Chondrocyte (in vitro differentiated cells): Measurements from ENCODE around the gene CEP350. TPM values are rescaled to one million over a fixed set of nuclear protein-coding genes. Genes with fewer than 3 reads are reported as not detected.

Source experiments
- DNase-seq: peaks from one replicate; pipeline ENCODE4 v3.0.0; 2021; ENCODE audit warnings: mixed read lengths, low spot score
- H3K27ac Mint-ChIP-seq: one replicate; pipeline ENCODE4 v1.8.0; 2021; ENCODE audit warnings: mild to moderate bottlenecking, moderate library complexity, mixed read lengths; ENCODE audit not compliant: unreplicated experiment
- H3K27me3 Mint-ChIP-seq: 2 replicates; pipeline ENCODE4 v1.8.0; 2021; ENCODE audit warnings: low read depth, mixed read lengths
- H3K36me3 Mint-ChIP-seq: 2 replicates; pipeline ENCODE4 v1.8.0; 2021; ENCODE audit warnings: low read depth, mixed read lengths
- H3K4me1 Mint-ChIP-seq: 2 replicates; pipeline ENCODE4 v1.8.0; 2021; ENCODE audit warnings: low read depth, mild to moderate bottlenecking, mixed read lengths
- H3K4me3 Mint-ChIP-seq: one replicate; pipeline ENCODE4 v1.8.0; 2021; ENCODE audit warnings: mild to moderate bottlenecking, moderate library complexity, mixed read lengths; ENCODE audit not compliant: unreplicated experiment
- H3K9me3 Mint-ChIP-seq: 2 replicates; pipeline ENCODE4 v1.8.0; 2021; ENCODE audit warnings: low read depth, mixed read lengths
- CTCF ChIP-seq: fragments of 200-600 bp; sonication (generic); IDR thresholded peaks from 2 replicates; pipeline ENCODE4 v1.5.0; 2021; ENCODE audit warnings: antibody characterized with exemption, mild to moderate bottlenecking, moderate library complexity
- long read RNA-seq: library from polyadenylated mRNA; stranded (forward); transcript quantifications from one replicate; pipeline ENCODE4 v2.0.0, GENCODE V29; 2021
- total RNA-seq: library from RNA; stranded (reverse); gene quantifications from 3 replicates; pipeline ENCODE4 v1.2.1, GENCODE V29; 2021

Gene CEP350
- 34.0 to 45.0 TPM (median 36.2 TPM) in 3 replicates for total RNA-seq
- long read RNA-seq, partial matches to known transcripts, result 1 of 3 reads
- long read RNA-seq, other reads (novel, unspliced or antisense), result 2 of 3 reads

GRCh38 chr1:179954493-179955286 is at the start of gene CEP350:
CEP350 (plus strand) TSS chr1:179954810; CDS start chr1:179986182, 31,372 bp downstream.
- no peaks in the 10 kb centered on the region for H3K36me3 Mint-ChIP-seq

GRCh38 chr1:179910934-179911333 is 43.7 kb upstream of the CEP350 start:
- TF ChIP-seq CTCF, result no peak
- Mint-ChIP-seq H3K4me1 (no peaks in the 10 kb centered on the region), H3K27me3 (no peaks in the 10 kb centered on the region), H3K4me3 (no peak overlapping the region), H3K27ac (no peak overlapping the region), H3K9me3 (no peaks in the 10 kb centered on the region), H3K36me3 (peaks cover 21% of the 10 kb centered on the region)
- DNase-seq, result no peak

More at GRCh38 chr1:179954493-179955286, at the start of gene CEP350:
- no peak for TF ChIP-seq CTCF
- DNase-seq, result peak; percentile 98
- H3K27me3 Mint-ChIP-seq, result no peaks in the 10 kb centered on the region
- H3K27ac Mint-ChIP-seq, result peak within 1 kb of the TSS; percentile 90
- peaks cover 33% of the 10 kb centered on the region for H3K4me1 Mint-ChIP-seq
- H3K9me3 Mint-ChIP-seq, result no peaks in the 10 kb centered on the region
- peak within 1 kb of the TSS; percentile 90 for H3K4me3 Mint-ChIP-seq

GRCh38 chr1:179911812-179912211 is 42.8 kb upstream of the CEP350 start:
- TF ChIP-seq CTCF, result no peak
- Mint-ChIP-seq H3K4me3 (no peak overlapping the region), H3K9me3 (no peaks in the 10 kb centered on the region), H3K36me3 (peaks cover 23% of the 10 kb centered on the region), H3K4me1 (no peaks in the 10 kb centered on the region), H3K27me3 (no peaks in the 10 kb centered on the region), H3K27ac (no peak overlapping the region)
- DNase-seq, result no peak

- TF ChIP-seq CTCF, result no peak
- Mint-ChIP-seq H3K27ac (no peak overlapping the region), H3K4me3 (no peak overlapping the region), H3K27me3 (no peaks in the 10 kb centered on the region), H3K9me3 (no peaks in the 10 kb centered on the region), H3K36me3 (peaks cover 31% of the 10 kb centered on the region), H3K4me1 (no peaks in the 10 kb centered on the region)
- no peak for DNase-seq
These were observed 36.8 kb upstream of the CEP350 start for GRCh38 chr1:179917601-179918429.

GRCh38 chr1:179921472-179921871 is 33.1 kb upstream of the CEP350 start:
- no peaks in the 10 kb centered on the region for H3K9me3 Mint-ChIP-seq
- no peak for TF ChIP-seq CTCF
- H3K27me3 Mint-ChIP-seq, result no peaks in the 10 kb centered on the region
- H3K36me3 Mint-ChIP-seq, result peaks cover 21% of the 10 kb centered on the region
- H3K4me1 Mint-ChIP-seq, result no peaks in the 10 kb centered on the region
- H3K4me3 Mint-ChIP-seq, result no peak overlapping the region
- no peak overlapping the region for H3K27ac Mint-ChIP-seq
- no peak for DNase-seq
